Endothelial cell of umbilical vein (primary cell): ENCODE results near the gene TLR6.

ENCODE experiments used
- EZH2 ChIP-seq: IDR thresholded peaks from 2 replicates; pipeline ENCODE4 v1.6.1; 2012; ENCODE audit warnings: borderline replicate concordance, low read depth, mild to moderate bottlenecking, moderate library complexity, low read length, inconsistent platforms; ENCODE audit not compliant: severe bottlenecking
- FOS ChIP-seq: IDR thresholded peaks from 2 replicates; pipeline ENCODE4 v1.6.1; 2011; ENCODE audit warnings: mild to moderate bottlenecking, low read length, moderate library complexity, borderline replicate concordance; ENCODE audit not compliant: insufficient read depth
- GATA2 ChIP-seq: IDR thresholded peaks from 2 replicates; pipeline ENCODE4 v1.7.0; 2011; ENCODE audit warnings: low read depth, mild to moderate bottlenecking, moderate library complexity, mixed read lengths, low read length; ENCODE audit not compliant: insufficient read length, insufficient read depth
- JUN ChIP-seq: IDR thresholded peaks from 2 replicates; pipeline ENCODE4 v1.6.1; 2011; ENCODE audit warnings: borderline replicate concordance, low read depth; ENCODE audit not compliant: insufficient read length, insufficient read depth
- MYC ChIP-seq: IDR thresholded peaks from one replicate; pipeline ENCODE4 v1.6.1; 2011; ENCODE audit warnings: mild to moderate bottlenecking, low read depth, low read length
- POLR2A ChIP-seq: IDR thresholded peaks from 2 replicates; pipeline ENCODE4 v1.6.1; 2012; ENCODE audit warnings: low read depth, mild to moderate bottlenecking, control low read depth, low read length
- POLR2AphosphoS5 ChIP-seq: IDR thresholded peaks from 2 replicates; pipeline ENCODE4 v1.6.1; 2012; ENCODE audit warnings: low read depth, mild to moderate bottlenecking, control low read depth, low read length, moderate library complexity; ENCODE audit not compliant: insufficient read depth
- TF ChIP-seq, protein P1 (sequence below), 2 donors: IDR thresholded peaks; 1 replicate in 1 of 2; 2 replicates in 1 of 2; pipeline ENCODE4 v1.5.1; 2011; ENCODE audit warnings: low read length in 2 of 2, mild to moderate bottlenecking in 2 of 2, moderate library complexity in 2 of 2, control low read depth in 1 of 2, inconsistent platforms in 1 of 2, low read depth in 1 of 2; ENCODE audit not compliant: insufficient read depth in 1 of 2; ENCODE audit errors: extremely low read depth in 1 of 2
- TF ChIP-seq, protein P2 (sequence below): IDR thresholded peaks from 2 replicates; pipeline ENCODE4 v1.6.1; 2011; ENCODE audit not compliant: insufficient read depth, insufficient read length

DNA sequence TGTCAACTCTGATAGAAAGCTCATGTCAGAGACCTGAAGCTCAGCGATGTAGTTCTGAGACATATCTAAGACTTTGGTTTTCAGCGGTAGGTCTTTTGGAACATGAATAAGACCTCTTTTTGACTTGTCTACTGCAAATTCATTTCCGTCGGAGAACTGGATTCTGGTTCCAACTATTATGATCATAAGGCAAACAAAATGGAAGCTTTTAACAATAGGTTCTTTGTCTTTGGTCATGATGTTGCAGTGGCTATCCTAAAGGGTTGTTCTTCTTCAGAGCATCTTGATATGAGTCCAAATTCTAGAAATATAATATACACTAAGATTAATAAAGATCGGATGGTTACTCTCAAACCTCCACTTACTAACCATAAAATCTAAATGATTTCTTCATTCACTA is 27.4 kb downstream of the TLR6 start:
- TF ChIP-seq, protein P1, sequence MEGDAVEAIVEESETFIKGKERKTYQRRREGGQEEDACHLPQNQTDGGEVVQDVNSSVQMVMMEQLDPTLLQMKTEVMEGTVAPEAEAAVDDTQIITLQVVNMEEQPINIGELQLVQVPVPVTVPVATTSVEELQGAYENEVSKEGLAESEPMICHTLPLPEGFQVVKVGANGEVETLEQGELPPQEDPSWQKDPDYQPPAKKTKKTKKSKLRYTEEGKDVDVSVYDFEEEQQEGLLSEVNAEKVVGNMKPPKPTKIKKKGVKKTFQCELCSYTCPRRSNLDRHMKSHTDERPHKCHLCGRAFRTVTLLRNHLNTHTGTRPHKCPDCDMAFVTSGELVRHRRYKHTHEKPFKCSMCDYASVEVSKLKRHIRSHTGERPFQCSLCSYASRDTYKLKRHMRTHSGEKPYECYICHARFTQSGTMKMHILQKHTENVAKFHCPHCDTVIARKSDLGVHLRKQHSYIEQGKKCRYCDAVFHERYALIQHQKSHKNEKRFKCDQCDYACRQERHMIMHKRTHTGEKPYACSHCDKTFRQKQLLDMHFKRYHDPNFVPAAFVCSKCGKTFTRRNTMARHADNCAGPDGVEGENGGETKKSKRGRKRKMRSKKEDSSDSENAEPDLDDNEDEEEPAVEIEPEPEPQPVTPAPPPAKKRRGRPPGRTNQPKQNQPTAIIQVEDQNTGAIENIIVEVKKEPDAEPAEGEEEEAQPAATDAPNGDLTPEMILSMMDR (IDR thresholded peaks at IDR 0.05; ENCODE audit: extremely low read depth in 1 of 2, insufficient read depth in 1 of 2, low read depth in 1 of 2, low read length in 2 of 2), result no peak
- TF ChIP-seq EZH2, result no peak
- no peak for TF ChIP-seq FOS
- no peak for TF ChIP-seq POLR2A
- TF ChIP-seq, protein P2, sequence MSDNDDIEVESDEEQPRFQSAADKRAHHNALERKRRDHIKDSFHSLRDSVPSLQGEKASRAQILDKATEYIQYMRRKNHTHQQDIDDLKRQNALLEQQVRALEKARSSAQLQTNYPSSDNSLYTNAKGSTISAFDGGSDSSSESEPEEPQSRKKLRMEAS, result no peak
- no peak for TF ChIP-seq POLR2AphosphoS5
- no peak for TF ChIP-seq JUN
- TF ChIP-seq MYC, result no peak
- TF ChIP-seq GATA2, result no peak
